AG10803 (cell line): Measurements from ENCODE around the gene CRB1.

Source experiments
- DNase-seq: peaks from one replicate; pipeline ENCODE4 v3.0.0; 2010; ENCODE audit warnings: low read depth
- H3K4me3 ChIP-seq: 2 replicates; pipeline ENCODE4 v1.5.1; 2011; ENCODE audit warnings: mild to moderate bottlenecking, low read length, control low read depth
- CTCF ChIP-seq: conservative IDR thresholded peaks from 2 replicates; pipeline ENCODE4 v1.5.1; 2011; ENCODE audit warnings: mild to moderate bottlenecking, low read length, control low read depth, inconsistent platforms

The CRB1 gene

GRCh38 chr1:197269053-197269452, 1.0 kb downstream of the CRB1 start:
- H3K4me3 ChIP-seq = no peak overlapping the region
- no peak for DNase-seq
- TF ChIP-seq CTCF = no peak

DNA sequence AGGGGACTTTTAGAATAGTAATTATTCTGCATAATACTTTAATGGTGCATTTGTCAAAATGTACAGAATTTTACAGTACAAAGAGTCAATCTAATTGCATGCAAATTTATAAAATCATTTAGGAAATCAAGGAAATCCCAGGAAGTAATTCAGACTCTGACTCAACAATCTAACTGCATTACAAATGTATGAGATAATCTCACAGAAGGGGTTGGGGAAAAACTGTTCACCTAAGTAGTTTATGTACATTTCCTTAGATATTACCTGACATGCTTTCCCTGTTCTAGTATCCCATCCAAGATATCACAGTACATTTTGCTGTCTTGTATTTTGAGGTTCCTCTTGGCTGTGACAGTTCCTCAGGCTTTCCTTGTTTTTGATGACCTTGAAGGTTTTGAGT, 4.7 kb downstream of the CRB1 start:
- DNase-seq = no peak
- H3K4me3 ChIP-seq = no peak overlapping the region
- no peak for TF ChIP-seq CTCF

DNA sequence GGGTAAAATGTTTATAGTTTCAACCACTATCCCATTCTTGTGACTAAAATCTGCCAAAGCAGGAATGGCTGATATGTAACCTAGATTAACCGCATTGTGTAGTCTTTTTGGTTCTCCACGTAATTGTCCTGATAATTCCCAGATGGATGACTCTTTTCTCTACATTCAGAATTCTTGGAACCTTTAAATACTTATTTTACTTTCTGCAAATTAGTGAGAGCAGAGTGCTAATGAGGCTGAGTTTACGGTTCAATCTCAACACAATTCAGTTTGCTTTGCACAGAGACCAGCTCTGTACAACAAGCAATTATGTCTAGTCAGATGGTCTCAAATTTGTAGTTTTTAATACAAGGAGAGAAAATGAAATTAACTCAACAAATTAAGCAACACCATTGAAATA, 9.1 kb downstream of the CRB1 start:
- no peak overlapping the region for H3K4me3 ChIP-seq
- no peak for DNase-seq
- no peak for TF ChIP-seq CTCF

GRCh38 chr1:197284325-197284724, 16.3 kb downstream of the CRB1 start:
- DNase-seq = no peak
- no peak overlapping the region for H3K4me3 ChIP-seq
- no peak for TF ChIP-seq CTCF

DNA sequence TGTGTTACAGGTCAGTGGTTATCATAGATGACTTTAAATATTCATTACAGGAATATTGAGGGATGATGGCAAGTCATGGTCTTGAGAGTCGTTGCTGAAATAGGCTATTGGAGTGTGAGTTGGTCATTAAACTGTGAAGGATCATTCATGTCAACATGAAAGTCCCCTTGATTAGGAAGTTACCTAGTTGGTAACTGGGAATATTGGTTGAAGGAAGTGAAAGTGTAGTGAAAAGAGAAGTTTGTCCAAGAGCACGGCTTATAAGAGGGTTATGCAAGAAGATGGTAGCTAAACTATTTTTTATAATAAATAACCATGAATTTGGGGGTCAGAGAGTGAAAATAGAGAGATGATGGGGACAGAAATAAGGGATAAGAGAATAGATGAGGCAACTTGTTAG, 16.9 kb downstream of the CRB1 start:
- H3K4me3 ChIP-seq = no peak overlapping the region
- no peak for DNase-seq
- TF ChIP-seq CTCF = no peak

DNA sequence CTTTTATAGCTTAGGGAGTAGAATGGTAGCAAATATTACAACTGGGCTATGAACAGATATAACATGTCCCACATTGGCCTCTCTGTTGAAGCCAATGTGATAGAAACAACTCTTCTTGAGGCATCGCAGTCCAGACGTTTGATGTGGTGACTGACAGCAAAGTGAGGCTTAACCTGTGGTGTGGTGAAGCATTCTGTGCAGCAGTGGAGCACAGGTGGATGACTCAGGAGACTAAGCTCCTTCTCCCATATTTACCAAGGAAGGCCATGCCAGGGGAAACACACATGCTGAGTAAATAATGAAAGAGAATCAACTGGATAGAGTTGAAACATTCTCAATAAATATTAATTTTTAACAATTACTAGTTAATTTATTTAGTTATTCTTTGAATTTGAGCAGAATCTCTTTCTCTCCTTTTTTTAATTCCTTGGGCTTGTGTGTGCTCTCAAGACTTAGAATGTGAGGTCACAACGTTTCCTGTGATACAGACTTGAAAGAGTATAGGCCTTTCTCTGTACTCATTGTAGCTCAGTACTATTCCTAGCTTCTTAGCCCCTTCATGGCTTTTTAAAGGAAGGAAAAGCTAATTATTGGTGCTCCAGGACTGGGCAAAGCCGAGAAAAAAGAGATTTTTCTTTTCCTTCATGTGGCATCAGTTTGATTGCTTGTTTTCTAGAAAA, 17.6 kb downstream of the CRB1 start:
- no peak for TF ChIP-seq CTCF
- no peak for DNase-seq
- H3K4me3 ChIP-seq = no peak overlapping the region

GRCh38 chr1:197286634-197287033, 18.6 kb downstream of the CRB1 start:
- no peak for TF ChIP-seq CTCF
- DNase-seq = no peak
- H3K4me3 ChIP-seq = no peak overlapping the region
